ENCODE data around the gene UBLCP1.

UBLCP1 gene

GRCh38 chr5:159262859-159263568 is at the start of gene UBLCP1:
Gene UBLCP1, plus strand, starts transcription at chr5:159263290. Its CDS starts 5,626 bp downstream, at chr5:159268916.
- Histone ChIP-seq H3K4me1 (peaks cover 7 to 18% (median 13%) of the 10 kb centered on the region in 10 experiments; a peak in 16 of 20 replicates), H3K4me2 (peak within 1 kb of the TSS; percentile 63 to 80 (median 72)), H3K27me3 (peaks cover 0 to 19% (median 11%) of the 10 kb centered on the region in 11 experiments; a peak in 12 of 22 replicates), H3K9me3 (replicated peaks in 1 of 11) (peaks cover 52 to 81% (median 62%) of the 10 kb centered on the region in 11 experiments), H3K4me3 (peak within 1 kb of the TSS; percentile 55 to 80 (median 66)), H3K9ac (peak within 1 kb of the TSS; percentile 58 to 80 (median 72)), H3K36me3 (peaks cover 0 to 13% (median 6%) of the 10 kb centered on the region in 11 experiments; a peak in 7 of 22 replicates), H4K20me1 (no peaks in the 10 kb centered on the region), H3K27ac (peak within 1 kb of the TSS; percentile 62 to 82 (median 78))
- TF ChIP-seq Cebpa-rat (IDR thresholded peaks at IDR 0.05), result no peak

- Histone ChIP-seq H3K4me2 (no peak overlapping the region), H3K4me1 (peaks cover 25 to 40% (median 26%) of the 10 kb centered on the region in 10 experiments), H3K9ac (no peak overlapping the region), H3K27ac (no peak overlapping the region), H3K9me3 (replicated peaks in 1 of 11) (no peaks in the 10 kb centered on the region), H3K36me3 (no peaks in the 10 kb centered on the region), H4K20me1 (no peaks in the 10 kb centered on the region), H3K27me3 (no peaks in the 10 kb centered on the region), H3K4me3 (no peak overlapping the region)
- no peak for TF ChIP-seq Cebpa-rat (IDR thresholded peaks at IDR 0.05)
Observed at GRCh38 chr5:159214486-159215271, 48.4 kb upstream of the UBLCP1 start.

GRCh38 chr5:159215886-159216285 is 47.2 kb upstream of the UBLCP1 start:
- Histone ChIP-seq H3K36me3 (no peaks in the 10 kb centered on the region), H3K4me3 (no peak overlapping the region), H3K9ac (no peak overlapping the region), H3K27ac (no peak overlapping the region), H3K27me3 (no peaks in the 10 kb centered on the region), H3K4me1 (peaks cover 13 to 28% (median 14%) of the 10 kb centered on the region in 10 experiments), H4K20me1 (no peaks in the 10 kb centered on the region), H3K4me2 (no peak overlapping the region), H3K9me3 (replicated peaks in 1 of 11) (no peaks in the 10 kb centered on the region)
- TF ChIP-seq Cebpa-rat (IDR thresholded peaks at IDR 0.05), result no peak

- H3K4me3 ChIP-seq, result no peak overlapping the region
- no peak for TF ChIP-seq Cebpa-rat (IDR thresholded peaks at IDR 0.05)
- no peaks in the 10 kb centered on the region for H3K36me3 ChIP-seq
- no peak overlapping the region for H3K4me2 ChIP-seq
- H4K20me1 ChIP-seq, result no peaks in the 10 kb centered on the region
- H3K27ac ChIP-seq, result no peak overlapping the region
- H3K9ac ChIP-seq, result no peak overlapping the region
- no peaks in the 10 kb centered on the region for H3K9me3 ChIP-seq (replicated peaks in 1 of 11)
- H3K27me3 ChIP-seq, result no peaks in the 10 kb centered on the region
- H3K4me1 ChIP-seq, result peaks cover 8 to 22% (median 8%) of the 10 kb centered on the region in 10 experiments
Observed at GRCh38 chr5:159216454-159216853, 46.6 kb upstream of the UBLCP1 start.

GRCh38 chr5:159217236-159217635 is 45.9 kb upstream of the UBLCP1 start:
- no peaks in the 10 kb centered on the region for H3K27me3 ChIP-seq
- no peak overlapping the region for H3K4me2 ChIP-seq
- H3K36me3 ChIP-seq, result no peaks in the 10 kb centered on the region
- H3K9me3 ChIP-seq (replicated peaks in 1 of 11), result no peaks in the 10 kb centered on the region
- H4K20me1 ChIP-seq, result no peaks in the 10 kb centered on the region
- H3K4me1 ChIP-seq, result peaks cover 0 to 15% (median under 1%) of the 10 kb centered on the region in 10 experiments; a peak in 11 of 20 replicates
- H3K4me3 ChIP-seq, result no peak overlapping the region
- H3K9ac ChIP-seq, result no peak overlapping the region
- no peak overlapping the region for H3K27ac ChIP-seq
- no peak for TF ChIP-seq Cebpa-rat (IDR thresholded peaks at IDR 0.05)

GRCh38 chr5:159218595-159219023 is 44.5 kb upstream of the UBLCP1 start:
- Histone ChIP-seq H3K9me3 (replicated peaks in 1 of 11) (no peaks in the 10 kb centered on the region), H3K4me3 (no peak overlapping the region), H3K27ac (no peak overlapping the region), H4K20me1 (no peaks in the 10 kb centered on the region), H3K9ac (no peak overlapping the region), H3K4me2 (no peak overlapping the region), H3K4me1 (peaks cover 0 to 2% (median 0%) of the 10 kb centered on the region in 10 experiments; a peak in 1 of 20 replicates), H3K36me3 (no peaks in the 10 kb centered on the region), H3K27me3 (no peaks in the 10 kb centered on the region)
- TF ChIP-seq Cebpa-rat (IDR thresholded peaks at IDR 0.05), result no peak

- no peak overlapping the region for H3K9ac ChIP-seq
Observed at GRCh38 chr5:159220206-159220605, 42.9 kb upstream of the UBLCP1 start.

GRCh38 chr5:159223469-159223868 is 39.6 kb upstream of the UBLCP1 start:
- Histone ChIP-seq H3K36me3 (no peaks in the 10 kb centered on the region), H4K20me1 (no peaks in the 10 kb centered on the region), H3K27ac (no peak overlapping the region), H3K4me1 (no peaks in the 10 kb centered on the region), H3K4me3 (no peak overlapping the region), H3K27me3 (no peaks in the 10 kb centered on the region), H3K9me3 (replicated peaks in 1 of 11) (no peaks in the 10 kb centered on the region), H3K4me2 (no peak overlapping the region), H3K9ac (no peak overlapping the region)
- no peak for TF ChIP-seq Cebpa-rat (IDR thresholded peaks at IDR 0.05)

More at GRCh38 chr5:159220206-159220605, 42.9 kb upstream of the UBLCP1 start:
- H3K27ac ChIP-seq, result no peak overlapping the region
- no peaks in the 10 kb centered on the region for H3K27me3 ChIP-seq
- H3K9me3 ChIP-seq (replicated peaks in 1 of 11), result no peaks in the 10 kb centered on the region
- TF ChIP-seq Cebpa-rat (IDR thresholded peaks at IDR 0.05), result no peak
- no peak overlapping the region for H3K4me2 ChIP-seq
- H3K4me3 ChIP-seq, result no peak overlapping the region
- no peaks in the 10 kb centered on the region for H3K36me3 ChIP-seq
- H3K4me1 ChIP-seq, result no peaks in the 10 kb centered on the region; a peak in 1 of 20 replicates
- H4K20me1 ChIP-seq, result no peaks in the 10 kb centered on the region

GRCh38 chr5:159224471-159224870 is 38.6 kb upstream of the UBLCP1 start:
- no peak for TF ChIP-seq Cebpa-rat (IDR thresholded peaks at IDR 0.05)
- no peaks in the 10 kb centered on the region for H3K9me3 ChIP-seq (replicated peaks in 1 of 11)
- H3K4me1 ChIP-seq, result no peaks in the 10 kb centered on the region
- H3K36me3 ChIP-seq, result no peaks in the 10 kb centered on the region
- no peak overlapping the region for H3K27ac ChIP-seq
- no peak overlapping the region for H3K4me2 ChIP-seq
- H4K20me1 ChIP-seq, result no peaks in the 10 kb centered on the region
- no peak overlapping the region for H3K9ac ChIP-seq
- no peaks in the 10 kb centered on the region for H3K27me3 ChIP-seq
- H3K4me3 ChIP-seq, result no peak overlapping the region
